Endothelial cell of umbilical vein (primary cell): ENCODE results near the gene PLEKHG2. TPM values are rescaled to one million over a fixed set of nuclear protein-coding genes. Genes with fewer than 3 reads are reported as not detected.

Experiments used
- BruUV-seq: library from RNA; stranded (reverse); fragments of 400-500 nt; replicated peaks from 2 replicates; lab custom pipeline; 2021; lab: Mats Ljungman, UMichigan
- CTCF ChIA-PET: fragments of 300-600, 350-600 bp; sonication (Branson Sonifier 250); formaldehyde crosslinking; loops from one replicate; lab custom pipeline; 2021; ENCODE audit warnings: antibody characterized with exemption, inconsistent platforms; lab: Charles Lee
- POLR2A ChIA-PET: fragments of 300-600, 350-600 bp; sonication (Branson Sonifier 250); formaldehyde crosslinking; loops from one replicate; lab custom pipeline; 2021; ENCODE audit warnings: antibody characterized with exemption, inconsistent platforms; lab: Charles Lee
- DNase-seq: peaks from one replicate; pipeline ENCODE4 v3.0.0-alpha.2; 2011; ENCODE audit warnings: low read depth, low spot score
- FAIRE-seq: peaks from 2 replicates; lab custom pipeline; 2011; peaks lifted over from hg19 to GRCh38; lab: Jason Lieb, UNC
- H2AFZ ChIP-seq: 2 replicates; pipeline ENCODE4 v1.6.0; 2012; ENCODE audit warnings: low read depth, low read length, control low read depth, inconsistent platforms
- H3K27ac ChIP-seq: 2 replicates; pipeline ENCODE4 v1.5.1; 2011; ENCODE audit warnings: low read depth, mild to moderate bottlenecking, control low read depth, low read length, moderate library complexity; ENCODE audit not compliant: insufficient read depth
- H3K27me3 ChIP-seq, 2 experiments: 2 replicates each; pipeline versions ENCODE4 v1.6.0 to v1.6.1; 2011; ENCODE audit warnings: low read length in 2 of 2, mixed read lengths in 1 of 2; ENCODE audit not compliant: control insufficient read depth in 2 of 2, insufficient read depth in 2 of 2
- H3K36me3 ChIP-seq, 2 experiments: 2 replicates in 1 of 2; 3 replicates in 1 of 2; pipeline ENCODE4 v1.5.1; 2011; ENCODE audit warnings: low read length in 2 of 2, mild to moderate bottlenecking in 1 of 2, moderate library complexity in 1 of 2; ENCODE audit not compliant: control insufficient read depth in 2 of 2, insufficient read depth in 2 of 2; ENCODE audit errors: extremely low read depth in 1 of 2
- H3K4me1 ChIP-seq: 3 replicates; pipeline ENCODE4 v1.5.1; 2011; ENCODE audit warnings: mild to moderate bottlenecking, low read length; ENCODE audit not compliant: control insufficient read depth, insufficient read depth; ENCODE audit errors: extremely low read depth
- H3K4me2 ChIP-seq: 2 replicates; pipeline ENCODE4 v1.6.1; 2011; ENCODE audit warnings: low read length, control low read depth, mixed read lengths; ENCODE audit not compliant: insufficient read depth
- H3K4me3 ChIP-seq, 3 experiments: fragments of 200-600 bp in 1 of 3; sonication (generic), shearing (Covaris generic) in 1 of 3; replicated peaks in 1 of 3; 2 replicates each; pipeline ENCODE4 v1.5.1; 2011 to 2016; ENCODE audit warnings: control low read depth in 3 of 3, low read length in 3 of 3, mild to moderate bottlenecking in 2 of 3, inconsistent platforms in 1 of 3, low read depth in 1 of 3, moderate library complexity in 1 of 3; ENCODE audit not compliant: insufficient read depth in 1 of 3
- H3K79me2 ChIP-seq: 2 replicates; pipeline ENCODE4 v1.6.0; 2012; ENCODE audit warnings: low read length, inconsistent platforms; ENCODE audit not compliant: control insufficient read depth, insufficient read depth
- H3K9ac ChIP-seq: replicated peaks from 2 replicates; pipeline ENCODE3; 2011; ENCODE audit warnings: low read length, control low read depth; ENCODE audit not compliant: insufficient read depth; ENCODE audit errors: extremely low read depth
- H3K9me1 ChIP-seq: replicated peaks from 3 replicates; pipeline ENCODE4 v1.6.0; 2011; ENCODE audit warnings: mild to moderate bottlenecking, low read length; ENCODE audit not compliant: control insufficient read depth, insufficient read depth; ENCODE audit errors: extremely low read depth
- H3K9me3 ChIP-seq: replicated peaks from 2 replicates; pipeline ENCODE4 v1.5.1; 2012; ENCODE audit warnings: low read length, inconsistent platforms; ENCODE audit not compliant: control insufficient read depth, insufficient read depth
- H4K20me1 ChIP-seq: replicated peaks from 2 replicates; pipeline ENCODE3; 2011; ENCODE audit warnings: mild to moderate bottlenecking, low read length; ENCODE audit not compliant: control insufficient read depth, insufficient read depth; ENCODE audit errors: extremely low read depth
- CTCF ChIP-seq, 2 donors: IDR thresholded peaks; 1 replicate in 1 of 2; 2 replicates in 1 of 2; pipeline ENCODE4 v1.5.1; 2011; ENCODE audit warnings: low read length in 2 of 2, mild to moderate bottlenecking in 2 of 2, moderate library complexity in 2 of 2, control low read depth in 1 of 2, inconsistent platforms in 1 of 2, low read depth in 1 of 2; ENCODE audit not compliant: insufficient read depth in 1 of 2; ENCODE audit errors: extremely low read depth in 1 of 2
- EZH2 ChIP-seq: IDR thresholded peaks from 2 replicates; pipeline ENCODE4 v1.6.1; 2012; ENCODE audit warnings: borderline replicate concordance, low read depth, mild to moderate bottlenecking, moderate library complexity, low read length, inconsistent platforms; ENCODE audit not compliant: severe bottlenecking
- FOS ChIP-seq: IDR thresholded peaks from 2 replicates; pipeline ENCODE4 v1.6.1; 2011; ENCODE audit warnings: mild to moderate bottlenecking, low read length, moderate library complexity, borderline replicate concordance; ENCODE audit not compliant: insufficient read depth
- GATA2 ChIP-seq: IDR thresholded peaks from 2 replicates; pipeline ENCODE4 v1.7.0; 2011; ENCODE audit warnings: low read depth, mild to moderate bottlenecking, moderate library complexity, mixed read lengths, low read length; ENCODE audit not compliant: insufficient read length, insufficient read depth
- JUN ChIP-seq: IDR thresholded peaks from 2 replicates; pipeline ENCODE4 v1.6.1; 2011; ENCODE audit warnings: borderline replicate concordance, low read depth; ENCODE audit not compliant: insufficient read length, insufficient read depth
- MAX ChIP-seq: IDR thresholded peaks from 2 replicates; pipeline ENCODE4 v1.6.1; 2011; ENCODE audit not compliant: insufficient read depth, insufficient read length
- MYC ChIP-seq: IDR thresholded peaks from one replicate; pipeline ENCODE4 v1.6.1; 2011; ENCODE audit warnings: mild to moderate bottlenecking, low read depth, low read length
- POLR2A ChIP-seq: IDR thresholded peaks from 2 replicates; pipeline ENCODE4 v1.6.1; 2012; ENCODE audit warnings: low read depth, mild to moderate bottlenecking, control low read depth, low read length
- POLR2AphosphoS5 ChIP-seq: IDR thresholded peaks from 2 replicates; pipeline ENCODE4 v1.6.1; 2012; ENCODE audit warnings: low read depth, mild to moderate bottlenecking, control low read depth, low read length, moderate library complexity; ENCODE audit not compliant: insufficient read depth
- dilution Hi-C: fragments of 300-500 bp; cut with MboI; formaldehyde crosslinking; loops from one replicate; pipeline ENCODE4 v1.15.0; 2019; ENCODE audit warnings: low sequenced_read_pairs; ENCODE audit not compliant: extremely low pct_ligation_motif_present
- intact Hi-C: fragments of 100-400 bp; cut with micrococcal nuclease; formaldehyde crosslinking; loops from one replicate; pipeline ENCODE4 v1.10.0; 2022
- polyA plus RNA-seq, 4 experiments: library from polyadenylated mRNA; depleted of rRNA in 3 of 4; stranded (reverse) in 3 of 4; unstranded in 1 of 4; fragments of >200 nt; gene quantifications; 2 replicates each; pipeline versions ENCODE4 v1.2.1 to v1.2.3, GENCODE V29; 2011 to 2012; ENCODE audit warnings: missing spikeins in 1 of 4
- total RNA-seq: library from RNA; stranded (reverse); gene quantifications from 2 replicates; pipeline ENCODE4 v1.2.3, GENCODE V29; 2021

PLEKHG2 gene
- total and polyA plus RNA-seq, 2 donors (not counting 3 experiments of a cell fraction or from before 2014, with no cell fraction given): 44.7 to 74.1 TPM

- Histone ChIP-seq H4K20me1 (no peaks in the 10 kb centered on the region), H3K27me3 (no peaks in the 10 kb centered on the region), H3K9ac (no peak overlapping the region), H3K4me1 (no peaks in the 10 kb centered on the region), H3K36me3 (peaks cover 9 to 68% of the 10 kb centered on the region in 2 experiments), H3K27ac (no peak overlapping the region), H3K9me1 (no peaks in the 10 kb centered on the region), H3K4me2 (no peak overlapping the region), H3K9me3 (no peaks in the 10 kb centered on the region), H3K79me2 (no peaks in the 10 kb centered on the region), H3K4me3 (no peak overlapping the region), H2AFZ (no peak overlapping the region)
- intact Hi-C loops (no loop called here), dilution Hi-C loops (no loop called here)
- TF ChIP-seq MAX (no peak), GATA2 (no peak), FOS (no peak), POLR2A (no peak), EZH2 (no peak), POLR2AphosphoS5 (no peak), JUN (no peak), CTCF (IDR thresholded peaks at IDR 0.05; ENCODE audit: extremely low read depth in 1 of 2, insufficient read depth in 1 of 2, low read depth in 1 of 2, low read length in 2 of 2) (no peak), MYC (no peak)
- FAIRE-seq (no peak), DNase-seq (no peak)
- no TSS peak for BruUV-seq
- ChIA-PET POLR2A (interaction anchor here (0.5 kb wide), 1 partner anchor 10 kb away, joined by 4 read pairs; no protein-coding TSS in a partner anchor), CTCF (no interaction called here)
Measured at GRCh38 chr19:39381910-39382611, 30.4 kb upstream of the PLEKHG2 start.
